Endothelial cell of umbilical vein (primary cell): ENCODE results near the gene ARHGEF9. TPM values are rescaled to one million over a fixed set of nuclear protein-coding genes. Genes with fewer than 3 reads are reported as not detected.

ENCODE experiments used
- BruUV-seq: library from RNA; stranded (reverse); fragments of 400-500 nt; replicated peaks from 2 replicates; lab custom pipeline; 2021; lab: Mats Ljungman, UMichigan
- CTCF ChIA-PET: fragments of 300-600, 350-600 bp; sonication (Branson Sonifier 250); formaldehyde crosslinking; loops from one replicate; lab custom pipeline; 2021; ENCODE audit warnings: antibody characterized with exemption, inconsistent platforms; lab: Charles Lee
- POLR2A ChIA-PET: fragments of 300-600, 350-600 bp; sonication (Branson Sonifier 250); formaldehyde crosslinking; loops from one replicate; lab custom pipeline; 2021; ENCODE audit warnings: antibody characterized with exemption, inconsistent platforms; lab: Charles Lee
- DNase-seq: peaks from one replicate; pipeline ENCODE4 v3.0.0-alpha.2; 2011; ENCODE audit warnings: low read depth, low spot score
- FAIRE-seq: peaks from 2 replicates; lab custom pipeline; 2011; peaks lifted over from hg19 to GRCh38; lab: Jason Lieb, UNC
- H2AFZ ChIP-seq: 2 replicates; pipeline ENCODE4 v1.6.0; 2012; ENCODE audit warnings: low read depth, low read length, control low read depth, inconsistent platforms
- H3K27ac ChIP-seq: 2 replicates; pipeline ENCODE4 v1.5.1; 2011; ENCODE audit warnings: low read depth, mild to moderate bottlenecking, control low read depth, low read length, moderate library complexity; ENCODE audit not compliant: insufficient read depth
- H3K27me3 ChIP-seq, 2 experiments: 2 replicates each; pipeline versions ENCODE4 v1.6.0 to v1.6.1; 2011; ENCODE audit warnings: low read length in 2 of 2, mixed read lengths in 1 of 2; ENCODE audit not compliant: control insufficient read depth in 2 of 2, insufficient read depth in 2 of 2
- H3K36me3 ChIP-seq, 2 experiments: 2 replicates in 1 of 2; 3 replicates in 1 of 2; pipeline ENCODE4 v1.5.1; 2011; ENCODE audit warnings: low read length in 2 of 2, mild to moderate bottlenecking in 1 of 2, moderate library complexity in 1 of 2; ENCODE audit not compliant: control insufficient read depth in 2 of 2, insufficient read depth in 2 of 2; ENCODE audit errors: extremely low read depth in 1 of 2
- H3K4me1 ChIP-seq: 3 replicates; pipeline ENCODE4 v1.5.1; 2011; ENCODE audit warnings: mild to moderate bottlenecking, low read length; ENCODE audit not compliant: control insufficient read depth, insufficient read depth; ENCODE audit errors: extremely low read depth
- H3K4me2 ChIP-seq: 2 replicates; pipeline ENCODE4 v1.6.1; 2011; ENCODE audit warnings: low read length, control low read depth, mixed read lengths; ENCODE audit not compliant: insufficient read depth
- H3K4me3 ChIP-seq, 3 experiments: fragments of 200-600 bp in 1 of 3; sonication (generic), shearing (Covaris generic) in 1 of 3; replicated peaks in 1 of 3; 2 replicates each; pipeline ENCODE4 v1.5.1; 2011 to 2016; ENCODE audit warnings: control low read depth in 3 of 3, low read length in 3 of 3, mild to moderate bottlenecking in 2 of 3, inconsistent platforms in 1 of 3, low read depth in 1 of 3, moderate library complexity in 1 of 3; ENCODE audit not compliant: insufficient read depth in 1 of 3
- H3K79me2 ChIP-seq: 2 replicates; pipeline ENCODE4 v1.6.0; 2012; ENCODE audit warnings: low read length, inconsistent platforms; ENCODE audit not compliant: control insufficient read depth, insufficient read depth
- H3K9ac ChIP-seq: replicated peaks from 2 replicates; pipeline ENCODE3; 2011; ENCODE audit warnings: low read length, control low read depth; ENCODE audit not compliant: insufficient read depth; ENCODE audit errors: extremely low read depth
- H3K9me1 ChIP-seq: replicated peaks from 3 replicates; pipeline ENCODE4 v1.6.0; 2011; ENCODE audit warnings: mild to moderate bottlenecking, low read length; ENCODE audit not compliant: control insufficient read depth, insufficient read depth; ENCODE audit errors: extremely low read depth
- H3K9me3 ChIP-seq: replicated peaks from 2 replicates; pipeline ENCODE4 v1.5.1; 2012; ENCODE audit warnings: low read length, inconsistent platforms; ENCODE audit not compliant: control insufficient read depth, insufficient read depth
- H4K20me1 ChIP-seq: replicated peaks from 2 replicates; pipeline ENCODE3; 2011; ENCODE audit warnings: mild to moderate bottlenecking, low read length; ENCODE audit not compliant: control insufficient read depth, insufficient read depth; ENCODE audit errors: extremely low read depth
- EZH2 ChIP-seq: IDR thresholded peaks from 2 replicates; pipeline ENCODE4 v1.6.1; 2012; ENCODE audit warnings: borderline replicate concordance, low read depth, mild to moderate bottlenecking, moderate library complexity, low read length, inconsistent platforms; ENCODE audit not compliant: severe bottlenecking
- FOS ChIP-seq: IDR thresholded peaks from 2 replicates; pipeline ENCODE4 v1.6.1; 2011; ENCODE audit warnings: mild to moderate bottlenecking, low read length, moderate library complexity, borderline replicate concordance; ENCODE audit not compliant: insufficient read depth
- GATA2 ChIP-seq: IDR thresholded peaks from 2 replicates; pipeline ENCODE4 v1.7.0; 2011; ENCODE audit warnings: low read depth, mild to moderate bottlenecking, moderate library complexity, mixed read lengths, low read length; ENCODE audit not compliant: insufficient read length, insufficient read depth
- JUN ChIP-seq: IDR thresholded peaks from 2 replicates; pipeline ENCODE4 v1.6.1; 2011; ENCODE audit warnings: borderline replicate concordance, low read depth; ENCODE audit not compliant: insufficient read length, insufficient read depth
- MYC ChIP-seq: IDR thresholded peaks from one replicate; pipeline ENCODE4 v1.6.1; 2011; ENCODE audit warnings: mild to moderate bottlenecking, low read depth, low read length
- POLR2A ChIP-seq: IDR thresholded peaks from 2 replicates; pipeline ENCODE4 v1.6.1; 2012; ENCODE audit warnings: low read depth, mild to moderate bottlenecking, control low read depth, low read length
- POLR2AphosphoS5 ChIP-seq: IDR thresholded peaks from 2 replicates; pipeline ENCODE4 v1.6.1; 2012; ENCODE audit warnings: low read depth, mild to moderate bottlenecking, control low read depth, low read length, moderate library complexity; ENCODE audit not compliant: insufficient read depth
- dilution Hi-C: fragments of 300-500 bp; cut with MboI; formaldehyde crosslinking; loops from one replicate; pipeline ENCODE4 v1.15.0; 2019; ENCODE audit warnings: low sequenced_read_pairs; ENCODE audit not compliant: extremely low pct_ligation_motif_present
- intact Hi-C: fragments of 100-400 bp; cut with micrococcal nuclease; formaldehyde crosslinking; loops from one replicate; pipeline ENCODE4 v1.10.0; 2022
- polyA plus RNA-seq, 4 experiments: library from polyadenylated mRNA; depleted of rRNA in 3 of 4; stranded (reverse) in 3 of 4; unstranded in 1 of 4; fragments of >200 nt; gene quantifications; 2 replicates each; pipeline versions ENCODE4 v1.2.1 to v1.2.3, GENCODE V29; 2011 to 2012; ENCODE audit warnings: missing spikeins in 1 of 4
- total RNA-seq: library from RNA; stranded (reverse); gene quantifications from 2 replicates; pipeline ENCODE4 v1.2.3, GENCODE V29; 2021
- TF ChIP-seq, protein P1 (sequence below): IDR thresholded peaks from 2 replicates; pipeline ENCODE4 v1.6.1; 2011; ENCODE audit not compliant: insufficient read depth, insufficient read length
- TF ChIP-seq, protein P2 (sequence below), 2 donors: IDR thresholded peaks; 1 replicate in 1 of 2; 2 replicates in 1 of 2; pipeline ENCODE4 v1.5.1; 2011; ENCODE audit warnings: low read length in 2 of 2, mild to moderate bottlenecking in 2 of 2, moderate library complexity in 2 of 2, control low read depth in 1 of 2, inconsistent platforms in 1 of 2, low read depth in 1 of 2; ENCODE audit not compliant: insufficient read depth in 1 of 2; ENCODE audit errors: extremely low read depth in 1 of 2

Gene ARHGEF9
- total and polyA plus RNA-seq, 2 donors (not counting 3 experiments of a cell fraction or from before 2014, with no cell fraction given): 6.5 to 12.9 TPM

DNA sequence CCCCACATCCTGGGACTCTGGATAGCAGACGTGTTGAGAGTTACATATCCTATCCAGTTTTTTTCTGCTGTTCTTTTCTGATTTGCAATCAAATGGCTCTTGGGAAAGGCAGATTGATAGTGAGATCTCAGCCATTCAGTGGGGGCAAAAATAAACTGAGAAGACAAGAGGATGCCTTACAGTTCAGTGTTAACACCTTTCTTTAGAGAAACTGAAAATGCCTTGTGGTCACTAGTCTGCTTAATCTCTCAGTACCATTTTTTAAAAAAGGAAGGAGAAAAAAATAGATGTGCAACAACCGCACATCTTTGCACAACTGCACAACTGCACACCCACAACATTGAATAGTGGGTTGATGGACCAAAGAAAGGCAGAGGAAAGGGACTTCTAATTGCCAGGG is 109.3 kb downstream of the ARHGEF9 start:
- H3K9me3 ChIP-seq: no peaks in the 10 kb centered on the region
- FAIRE-seq (no peak), DNase-seq (no peak)
- no peaks in the 10 kb centered on the region for H3K79me2 ChIP-seq
- H4K20me1 ChIP-seq: no peaks in the 10 kb centered on the region
- intact Hi-C loops (no loop called here), dilution Hi-C loops (no loop called here)
- no peaks in the 10 kb centered on the region for H3K27me3 ChIP-seq
- ChIA-PET CTCF (no interaction called here), POLR2A (no interaction called here)
- no peak overlapping the region for H3K4me2 ChIP-seq
- no peaks in the 10 kb centered on the region for H3K9me1 ChIP-seq
- no peak overlapping the region for H3K9ac ChIP-seq
- H3K4me1 ChIP-seq: no peaks in the 10 kb centered on the region
- peaks cover 0 to 2% of the 10 kb centered on the region in 2 experiments for H3K36me3 ChIP-seq
- TF ChIP-seq, protein P1, sequence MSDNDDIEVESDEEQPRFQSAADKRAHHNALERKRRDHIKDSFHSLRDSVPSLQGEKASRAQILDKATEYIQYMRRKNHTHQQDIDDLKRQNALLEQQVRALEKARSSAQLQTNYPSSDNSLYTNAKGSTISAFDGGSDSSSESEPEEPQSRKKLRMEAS: no peak
- TF ChIP-seq POLR2AphosphoS5: no peak
- TF ChIP-seq GATA2: no peak
- TF ChIP-seq, protein P2, sequence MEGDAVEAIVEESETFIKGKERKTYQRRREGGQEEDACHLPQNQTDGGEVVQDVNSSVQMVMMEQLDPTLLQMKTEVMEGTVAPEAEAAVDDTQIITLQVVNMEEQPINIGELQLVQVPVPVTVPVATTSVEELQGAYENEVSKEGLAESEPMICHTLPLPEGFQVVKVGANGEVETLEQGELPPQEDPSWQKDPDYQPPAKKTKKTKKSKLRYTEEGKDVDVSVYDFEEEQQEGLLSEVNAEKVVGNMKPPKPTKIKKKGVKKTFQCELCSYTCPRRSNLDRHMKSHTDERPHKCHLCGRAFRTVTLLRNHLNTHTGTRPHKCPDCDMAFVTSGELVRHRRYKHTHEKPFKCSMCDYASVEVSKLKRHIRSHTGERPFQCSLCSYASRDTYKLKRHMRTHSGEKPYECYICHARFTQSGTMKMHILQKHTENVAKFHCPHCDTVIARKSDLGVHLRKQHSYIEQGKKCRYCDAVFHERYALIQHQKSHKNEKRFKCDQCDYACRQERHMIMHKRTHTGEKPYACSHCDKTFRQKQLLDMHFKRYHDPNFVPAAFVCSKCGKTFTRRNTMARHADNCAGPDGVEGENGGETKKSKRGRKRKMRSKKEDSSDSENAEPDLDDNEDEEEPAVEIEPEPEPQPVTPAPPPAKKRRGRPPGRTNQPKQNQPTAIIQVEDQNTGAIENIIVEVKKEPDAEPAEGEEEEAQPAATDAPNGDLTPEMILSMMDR (IDR thresholded peaks at IDR 0.05; ENCODE audit: extremely low read depth in 1 of 2, insufficient read depth in 1 of 2, low read depth in 1 of 2, low read length in 2 of 2): no peak
- no peak for TF ChIP-seq FOS
- no peak for TF ChIP-seq JUN
- no peak for TF ChIP-seq POLR2A
- no peak for TF ChIP-seq MYC
- TF ChIP-seq EZH2: no peak
- H3K27ac ChIP-seq: no peak overlapping the region
- no peak overlapping the region for H3K4me3 ChIP-seq
- no peak overlapping the region for H2AFZ ChIP-seq
- no TSS peak for BruUV-seq
